Chondrocyte (in vitro differentiated cells): Measurements from ENCODE around the gene STXBP1. TPM values are rescaled to one million over a fixed set of nuclear protein-coding genes. Genes with fewer than 3 reads are reported as not detected.
A peak's percentile ranks its signal among the peaks of the same experiment; 100 is the strongest.
"Not testable (repeated sequence)": the region's sequence is repeated elsewhere in the genome, so short reads cannot be mapped to it uniquely, and the experiment has no call there.

Experiments used
- DNase-seq: peaks from one replicate; pipeline ENCODE4 v3.0.0; 2021; ENCODE audit warnings: mixed read lengths, low spot score
- H3K27ac Mint-ChIP-seq: one replicate; pipeline ENCODE4 v1.8.0; 2021; ENCODE audit warnings: mild to moderate bottlenecking, moderate library complexity, mixed read lengths; ENCODE audit not compliant: unreplicated experiment
- H3K27me3 Mint-ChIP-seq: 2 replicates; pipeline ENCODE4 v1.8.0; 2021; ENCODE audit warnings: low read depth, mixed read lengths
- H3K36me3 Mint-ChIP-seq: 2 replicates; pipeline ENCODE4 v1.8.0; 2021; ENCODE audit warnings: low read depth, mixed read lengths
- H3K4me1 Mint-ChIP-seq: 2 replicates; pipeline ENCODE4 v1.8.0; 2021; ENCODE audit warnings: low read depth, mild to moderate bottlenecking, mixed read lengths
- H3K4me3 Mint-ChIP-seq: one replicate; pipeline ENCODE4 v1.8.0; 2021; ENCODE audit warnings: mild to moderate bottlenecking, moderate library complexity, mixed read lengths; ENCODE audit not compliant: unreplicated experiment
- H3K9me3 Mint-ChIP-seq: 2 replicates; pipeline ENCODE4 v1.8.0; 2021; ENCODE audit warnings: low read depth, mixed read lengths
- CTCF ChIP-seq: fragments of 200-600 bp; sonication (generic); IDR thresholded peaks from 2 replicates; pipeline ENCODE4 v1.5.0; 2021; ENCODE audit warnings: antibody characterized with exemption, mild to moderate bottlenecking, moderate library complexity
- total RNA-seq: library from RNA; stranded (reverse); gene quantifications from 3 replicates; pipeline ENCODE4 v1.2.1, GENCODE V29; 2021

STXBP1 gene
- total RNA-seq, 1 donor from 2014 or later: 41.6 TPM

- peak overlapping the region; percentile 94 for H3K27ac Mint-ChIP-seq
- TF ChIP-seq CTCF: peak; percentile 38
- no peak overlapping the region for H3K4me3 Mint-ChIP-seq
- peaks cover 69% of the 10 kb centered on the region for H3K4me1 Mint-ChIP-seq
- H3K36me3 Mint-ChIP-seq: no peaks in the 10 kb centered on the region
- no peak for DNase-seq
- H3K9me3 Mint-ChIP-seq: no peaks in the 10 kb centered on the region
- H3K27me3 Mint-ChIP-seq: no peaks in the 10 kb centered on the region
Observed at GRCh38 chr9:127574072-127574993, 37.7 kb upstream of the STXBP1 start.

- no peak for TF ChIP-seq CTCF
- Mint-ChIP-seq H3K27ac (no peak overlapping the region), H3K36me3 (no peaks in the 10 kb centered on the region), H3K9me3 (no peaks in the 10 kb centered on the region), H3K4me3 (no peak overlapping the region), H3K4me1 (peaks cover 70% of the 10 kb centered on the region), H3K27me3 (no peaks in the 10 kb centered on the region)
- no peak for DNase-seq
Observed at GRCh38 chr9:127575875-127576778, 36.0 kb upstream of the STXBP1 start.

GRCh38 chr9:127577194-127577593, 34.9 kb upstream of the STXBP1 start:
- not testable (repeated sequence) for DNase-seq, H3K27ac Mint-ChIP-seq, H3K36me3 Mint-ChIP-seq, H3K27me3 Mint-ChIP-seq, H3K9me3 Mint-ChIP-seq, H3K4me3 Mint-ChIP-seq
- peaks cover 66% of the 10 kb centered on the region for H3K4me1 Mint-ChIP-seq

GRCh38 chr9:127578627-127578951, 33.5 kb upstream of the STXBP1 start:
- no peak for DNase-seq
- Mint-ChIP-seq H3K9me3 (peaks cover 2% of the 10 kb centered on the region), H3K4me3 (peak overlapping the region; percentile 72), H3K36me3 (peaks cover 2% of the 10 kb centered on the region), H3K27ac (peak overlapping the region; percentile 98), H3K27me3 (no peaks in the 10 kb centered on the region), H3K4me1 (peaks cover 54% of the 10 kb centered on the region)
- no peak for TF ChIP-seq CTCF

GRCh38 chr9:127578952-127579853, 32.9 kb upstream of the STXBP1 start:
- H3K36me3 Mint-ChIP-seq: peaks cover 4% of the 10 kb centered on the region
- H3K4me1 Mint-ChIP-seq: peaks cover 54% of the 10 kb centered on the region
- peak; percentile 77 for TF ChIP-seq CTCF
- DNase-seq: no peak
- H3K9me3 Mint-ChIP-seq: peaks cover 5% of the 10 kb centered on the region
- H3K4me3 Mint-ChIP-seq: peak overlapping the region; percentile 72
- H3K27ac Mint-ChIP-seq: peak overlapping the region; percentile 98
- H3K27me3 Mint-ChIP-seq: no peaks in the 10 kb centered on the region
